ENCODE measurements around the gene CYB5R3. TPM values are rescaled to one million over a fixed set of nuclear protein-coding genes. Genes with fewer than 3 reads are reported as not detected.

The CYB5R3 gene
- total and polyA plus RNA-seq, 4 donors, result 49.4 to 210 (median 134) TPM

- TF ChIP-seq HNF4G (IDR thresholded peaks at IDR 0.05), result no peak
- no peak for TF ChIP-seq JUND (IDR thresholded peaks at IDR 0.05)
- no peak for TF ChIP-seq MAX (IDR thresholded peaks at IDR 0.05)
- no peak for TF ChIP-seq NR2F2 (IDR thresholded peaks at IDR 0.05)
- no peak for TF ChIP-seq FOXA2 (IDR thresholded peaks at IDR 0.05)
- no peak for TF ChIP-seq SP1 (IDR thresholded peaks at IDR 0.05)
- TF ChIP-seq GABPA (IDR thresholded peaks at IDR 0.05 in 1 of 2, conservative IDR thresholded peaks at IDR 0.05 in 1 of 2), result no peak
These were observed 57.2 kb downstream of the CYB5R3 start (continued) for GRCh38 chr22:42591987-42592386.

DNA sequence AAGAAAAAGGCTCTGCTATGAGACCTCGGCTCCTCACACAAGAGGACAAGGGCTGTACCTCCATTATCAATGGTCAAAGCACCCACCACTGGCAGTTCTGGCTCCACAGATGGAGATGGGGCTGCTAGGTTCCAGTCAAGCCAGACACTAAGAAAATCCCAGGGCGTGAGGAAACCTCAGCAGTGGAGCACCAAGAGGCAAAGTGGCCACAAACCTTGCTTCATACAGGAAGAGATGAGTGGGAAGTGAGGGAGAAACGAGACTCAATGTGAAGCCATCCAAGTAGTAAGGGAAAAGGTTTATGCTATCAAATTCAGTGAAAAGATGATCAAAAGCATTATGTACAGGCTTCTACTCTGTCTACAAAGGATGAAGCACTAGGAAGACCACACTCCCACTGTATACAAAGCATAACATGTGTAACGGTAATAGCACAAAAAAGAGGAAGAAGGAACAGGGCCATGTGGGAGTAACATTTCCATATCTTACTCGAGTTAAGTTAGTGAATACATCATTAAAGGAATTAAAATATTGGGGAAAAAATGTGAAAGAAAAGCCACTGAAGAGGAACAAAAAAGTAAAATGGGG, 61.5 kb downstream of the CYB5R3 start:
- TF ChIP-seq EGR1 (IDR thresholded peaks at IDR 0.05; ENCODE audit: low read depth in 2 of 2), result no peak
- TF ChIP-seq, protein P1, sequence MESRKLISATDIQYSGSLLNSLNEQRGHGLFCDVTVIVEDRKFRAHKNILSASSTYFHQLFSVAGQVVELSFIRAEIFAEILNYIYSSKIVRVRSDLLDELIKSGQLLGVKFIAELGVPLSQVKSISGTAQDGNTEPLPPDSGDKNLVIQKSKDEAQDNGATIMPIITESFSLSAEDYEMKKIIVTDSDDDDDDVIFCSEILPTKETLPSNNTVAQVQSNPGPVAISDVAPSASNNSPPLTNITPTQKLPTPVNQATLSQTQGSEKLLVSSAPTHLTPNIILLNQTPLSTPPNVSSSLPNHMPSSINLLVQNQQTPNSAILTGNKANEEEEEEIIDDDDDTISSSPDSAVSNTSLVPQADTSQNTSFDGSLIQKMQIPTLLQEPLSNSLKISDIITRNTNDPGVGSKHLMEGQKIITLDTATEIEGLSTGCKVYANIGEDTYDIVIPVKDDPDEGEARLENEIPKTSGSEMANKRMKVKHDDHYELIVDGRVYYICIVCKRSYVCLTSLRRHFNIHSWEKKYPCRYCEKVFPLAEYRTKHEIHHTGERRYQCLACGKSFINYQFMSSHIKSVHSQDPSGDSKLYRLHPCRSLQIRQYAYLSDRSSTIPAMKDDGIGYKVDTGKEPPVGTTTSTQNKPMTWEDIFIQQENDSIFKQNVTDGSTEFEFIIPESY (IDR thresholded peaks at IDR 0.05), result no peak
- no peak for TF ChIP-seq RXRA (IDR thresholded peaks at IDR 0.05)
- TF ChIP-seq, protein P2, sequence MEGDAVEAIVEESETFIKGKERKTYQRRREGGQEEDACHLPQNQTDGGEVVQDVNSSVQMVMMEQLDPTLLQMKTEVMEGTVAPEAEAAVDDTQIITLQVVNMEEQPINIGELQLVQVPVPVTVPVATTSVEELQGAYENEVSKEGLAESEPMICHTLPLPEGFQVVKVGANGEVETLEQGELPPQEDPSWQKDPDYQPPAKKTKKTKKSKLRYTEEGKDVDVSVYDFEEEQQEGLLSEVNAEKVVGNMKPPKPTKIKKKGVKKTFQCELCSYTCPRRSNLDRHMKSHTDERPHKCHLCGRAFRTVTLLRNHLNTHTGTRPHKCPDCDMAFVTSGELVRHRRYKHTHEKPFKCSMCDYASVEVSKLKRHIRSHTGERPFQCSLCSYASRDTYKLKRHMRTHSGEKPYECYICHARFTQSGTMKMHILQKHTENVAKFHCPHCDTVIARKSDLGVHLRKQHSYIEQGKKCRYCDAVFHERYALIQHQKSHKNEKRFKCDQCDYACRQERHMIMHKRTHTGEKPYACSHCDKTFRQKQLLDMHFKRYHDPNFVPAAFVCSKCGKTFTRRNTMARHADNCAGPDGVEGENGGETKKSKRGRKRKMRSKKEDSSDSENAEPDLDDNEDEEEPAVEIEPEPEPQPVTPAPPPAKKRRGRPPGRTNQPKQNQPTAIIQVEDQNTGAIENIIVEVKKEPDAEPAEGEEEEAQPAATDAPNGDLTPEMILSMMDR (IDR thresholded peaks at IDR 0.05; ENCODE audit: low read depth, low read length, missing input control), result no peak
- TF ChIP-seq HNF4G (IDR thresholded peaks at IDR 0.05), result no peak
- WGBS, result 89% methylated on average over 5 of the region's 5 CpGs
- Histone ChIP-seq H3K4me1 (ENCODE audit: control insufficient read depth in 4 of 4, insufficient read depth in 4 of 4, low read length in 3 of 4) (no peaks in the 10 kb centered on the region), H3K9me3 (ENCODE audit: control insufficient read depth in 4 of 4, low read length in 3 of 4) (no peaks in the 10 kb centered on the region), H3K9ac (ENCODE audit: low read depth in 1 of 2, low read length in 2 of 2) (no peak overlapping the region), H3K4me3 (ENCODE audit: low read depth in 1 of 3, low read length in 3 of 3) (no peak overlapping the region), H3K36me3 (ENCODE audit: control insufficient read depth in 4 of 4, insufficient read depth in 3 of 4, low read depth in 1 of 4, low read length in 3 of 4) (peaks cover 27 to 77% (median 43%) of the 10 kb centered on the region in 4 donors), H3K27ac (ENCODE audit: low read depth in 1 of 2, low read length in 2 of 2) (no peak overlapping the region), H3K27me3 (ENCODE audit: control insufficient read depth in 4 of 4, insufficient read depth in 4 of 4, low read length in 3 of 4) (no peaks in the 10 kb centered on the region)
- DNase-seq (ENCODE audit: low spot score), result no peak

DNA sequence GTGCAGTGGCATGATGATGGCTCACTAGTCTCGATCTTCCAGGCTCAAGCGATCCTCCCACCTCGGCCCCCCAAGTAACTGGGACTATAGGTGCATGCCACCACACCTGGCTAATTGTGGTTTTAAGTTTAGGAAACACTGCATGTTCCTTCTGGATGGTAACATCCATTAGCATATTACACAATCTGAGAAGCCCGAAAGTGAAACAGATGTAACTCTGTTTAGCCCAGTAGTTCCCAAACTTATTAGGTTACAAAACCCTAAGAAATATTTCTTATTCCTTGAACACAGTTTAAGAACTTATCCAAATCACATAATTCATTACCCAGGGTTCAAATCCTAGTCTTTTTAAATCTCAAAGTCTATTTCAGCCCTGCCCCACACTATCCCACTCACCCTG, 62.8 kb downstream of the CYB5R3 start:
- 93% methylated on average over 4 of the region's 4 CpGs for WGBS
- H3K9me3 ChIP-seq (ENCODE audit: control insufficient read depth in 4 of 4, low read length in 3 of 4), result no peaks in the 10 kb centered on the region
- H3K27me3 ChIP-seq (ENCODE audit: control insufficient read depth in 4 of 4, insufficient read depth in 4 of 4, low read length in 3 of 4), result no peaks in the 10 kb centered on the region
- peaks cover 0 to 6% (median 2%) of the 10 kb centered on the region in 4 donors for H3K4me1 ChIP-seq (ENCODE audit: control insufficient read depth in 4 of 4, insufficient read depth in 4 of 4, low read length in 3 of 4)
- no peak for DNase-seq (ENCODE audit: low spot score)
- no peak overlapping the region for H3K9ac ChIP-seq (ENCODE audit: low read depth in 1 of 2, low read length in 2 of 2)
- H3K36me3 ChIP-seq (ENCODE audit: control insufficient read depth in 4 of 4, insufficient read depth in 3 of 4, low read depth in 1 of 4, low read length in 3 of 4), result peaks cover 21 to 64% (median 33%) of the 10 kb centered on the region in 4 donors
- H3K27ac ChIP-seq (ENCODE audit: low read depth in 1 of 2, low read length in 2 of 2), result no peak overlapping the region
- H3K4me3 ChIP-seq (ENCODE audit: low read depth in 1 of 3, low read length in 3 of 3), result no peak overlapping the region
- TF ChIP-seq TAF1 (conservative IDR thresholded peaks at IDR 0.05), result no peak
- TF ChIP-seq MAX (IDR thresholded peaks at IDR 0.05), result no peak
- no peak for TF ChIP-seq ATF3 (IDR thresholded peaks at IDR 0.05)
- TF ChIP-seq YY1 (IDR thresholded peaks at IDR 0.05), result no peak
- TF ChIP-seq, protein P3, sequence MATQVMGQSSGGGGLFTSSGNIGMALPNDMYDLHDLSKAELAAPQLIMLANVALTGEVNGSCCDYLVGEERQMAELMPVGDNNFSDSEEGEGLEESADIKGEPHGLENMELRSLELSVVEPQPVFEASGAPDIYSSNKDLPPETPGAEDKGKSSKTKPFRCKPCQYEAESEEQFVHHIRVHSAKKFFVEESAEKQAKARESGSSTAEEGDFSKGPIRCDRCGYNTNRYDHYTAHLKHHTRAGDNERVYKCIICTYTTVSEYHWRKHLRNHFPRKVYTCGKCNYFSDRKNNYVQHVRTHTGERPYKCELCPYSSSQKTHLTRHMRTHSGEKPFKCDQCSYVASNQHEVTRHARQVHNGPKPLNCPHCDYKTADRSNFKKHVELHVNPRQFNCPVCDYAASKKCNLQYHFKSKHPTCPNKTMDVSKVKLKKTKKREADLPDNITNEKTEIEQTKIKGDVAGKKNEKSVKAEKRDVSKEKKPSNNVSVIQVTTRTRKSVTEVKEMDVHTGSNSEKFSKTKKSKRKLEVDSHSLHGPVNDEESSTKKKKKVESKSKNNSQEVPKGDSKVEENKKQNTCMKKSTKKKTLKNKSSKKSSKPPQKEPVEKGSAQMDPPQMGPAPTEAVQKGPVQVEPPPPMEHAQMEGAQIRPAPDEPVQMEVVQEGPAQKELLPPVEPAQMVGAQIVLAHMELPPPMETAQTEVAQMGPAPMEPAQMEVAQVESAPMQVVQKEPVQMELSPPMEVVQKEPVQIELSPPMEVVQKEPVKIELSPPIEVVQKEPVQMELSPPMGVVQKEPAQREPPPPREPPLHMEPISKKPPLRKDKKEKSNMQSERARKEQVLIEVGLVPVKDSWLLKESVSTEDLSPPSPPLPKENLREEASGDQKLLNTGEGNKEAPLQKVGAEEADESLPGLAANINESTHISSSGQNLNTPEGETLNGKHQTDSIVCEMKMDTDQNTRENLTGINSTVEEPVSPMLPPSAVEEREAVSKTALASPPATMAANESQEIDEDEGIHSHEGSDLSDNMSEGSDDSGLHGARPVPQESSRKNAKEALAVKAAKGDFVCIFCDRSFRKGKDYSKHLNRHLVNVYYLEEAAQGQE (IDR thresholded peaks at IDR 0.05), result no peak
- TF ChIP-seq, protein P2 (IDR thresholded peaks at IDR 0.05; ENCODE audit: low read depth, low read length, missing input control), result no peak
- no peak for TF ChIP-seq JUND (IDR thresholded peaks at IDR 0.05)
- TF ChIP-seq EGR1 (IDR thresholded peaks at IDR 0.05; ENCODE audit: low read depth in 2 of 2), result no peak
- TF ChIP-seq GABPA (IDR thresholded peaks at IDR 0.05 in 1 of 2, conservative IDR thresholded peaks at IDR 0.05 in 1 of 2), result no peak
- TF ChIP-seq, protein P1 (IDR thresholded peaks at IDR 0.05), result no peak
- no peak for TF ChIP-seq RAD21 (IDR thresholded peaks at IDR 0.05)
- TF ChIP-seq FOXA1 (IDR thresholded peaks at IDR 0.05), result no peak
- no peak for TF ChIP-seq RXRA (IDR thresholded peaks at IDR 0.05)

Data from liver (tissue), 9 donors.